Ascending aorta (tissue), 2 donors: Measurements from ENCODE around the gene ZNF615. TPM values are rescaled to one million over a fixed set of nuclear protein-coding genes. Genes with fewer than 3 reads are reported as not detected.

ENCODE experiments used
- DNase-seq, 2 donors: peaks; one replicate each; pipeline ENCODE4 v3.0.0-alpha.2; 2019; ENCODE audit warnings: low spot score in 2 of 2
- H3K27ac ChIP-seq, 2 donors: fragments of 200-600 bp; sonication (generic); one replicate each; pipeline ENCODE4 v1.5.1; 2016 to 2017; ENCODE audit warnings: mild to moderate bottlenecking in 1 of 2
- H3K27me3 ChIP-seq: fragments of 200-600 bp; sonication (generic); one replicate; pipeline ENCODE4 v1.5.1; 2017
- H3K36me3 ChIP-seq, 2 donors: fragments of 200-600 bp; sonication (generic); one replicate each; pipeline ENCODE4 v1.5.1; 2016
- H3K4me1 ChIP-seq, 2 donors: fragments of 200-600 bp; sonication (generic); one replicate each; pipeline ENCODE4 v1.5.1; 2016 to 2017; ENCODE audit warnings: mild to moderate bottlenecking in 1 of 2
- H3K4me3 ChIP-seq, 2 donors: fragments of 200-600 bp; sonication (generic); one replicate each; pipeline ENCODE4 v1.5.1; 2016 to 2017; ENCODE audit warnings: mild to moderate bottlenecking in 1 of 2
- H3K9me3 ChIP-seq, 2 donors: fragments of 200-600 bp; sonication (generic); one replicate each; pipeline ENCODE4 v1.5.1; 2016
- CTCF ChIP-seq, 3 experiments: fragments of 200-600 bp in 2 of 3; fragments of 450-650 bp in 1 of 3; sonication (generic) in 2 of 3; IDR thresholded peaks; one replicate each; pipeline ENCODE4 v1.5.1; 2016 to 2019; ENCODE audit warnings: antibody characterized with exemption in 3 of 3, mild to moderate bottlenecking in 1 of 3, moderate library complexity in 1 of 3
- intact Hi-C: fragments of 100-400 bp; cut with DNase I; formaldehyde crosslinking; loops from one replicate; pipeline ENCODE4 v1.15.1; 2023
- total RNA-seq: library from RNA; depleted of rRNA; stranded (reverse); fragments of >200 nt; gene quantifications from one replicate; pipeline ENCODE4 v1.1.0, GENCODE V29; 2016

The ZNF615 gene
- total RNA-seq, 1 donor from 2014 or later = 11.7 TPM

- peaks cover 24 to 56% of the 10 kb centered on the region in 2 donors for H3K9me3 ChIP-seq
- intact Hi-C loops = no loop called here
- peaks cover 13 to 23% of the 10 kb centered on the region in 2 donors for H3K36me3 ChIP-seq
- H3K27me3 ChIP-seq = no peaks in the 10 kb centered on the region
- DNase-seq = no peak
- no peak overlapping the region for H3K4me3 ChIP-seq
- H3K4me1 ChIP-seq = peaks cover 0 to 5% of the 10 kb centered on the region in 2 donors
- TF ChIP-seq CTCF (IDR thresholded peaks at IDR 0.05) = no peak
- H3K27ac ChIP-seq = no peak overlapping the region
Observed at GRCh38 chr19:52010674-52011073, 2.7 kb upstream of the ZNF615 start.

GRCh38 chr19:52007451-52007805, 583 bp downstream of the ZNF615 start:
- intact Hi-C loops = loop anchor here (10.0 kb wide), 1 partner anchor 303 kb away; no protein-coding TSS in a partner anchor
- no peaks in the 10 kb centered on the region for H3K27me3 ChIP-seq
- H3K27ac ChIP-seq = peak overlapping the region; percentile 73 to 83
- no peak for TF ChIP-seq CTCF (IDR thresholded peaks at IDR 0.05)
- H3K4me1 ChIP-seq = peaks cover 0 to 5% of the 10 kb centered on the region in 2 donors
- H3K4me3 ChIP-seq = peak overlapping the region; percentile 68 to 77
- peaks cover 19 to 22% of the 10 kb centered on the region in 2 donors for H3K36me3 ChIP-seq
- peaks cover 22 to 56% of the 10 kb centered on the region in 2 donors for H3K9me3 ChIP-seq
- no peak for DNase-seq

GRCh38 chr19:51994048-51994644, 13.9 kb downstream of the ZNF615 start:
- H3K27ac ChIP-seq = no peak overlapping the region
- peaks cover 85 to 99% of the 10 kb centered on the region in 2 donors for H3K9me3 ChIP-seq
- H3K4me3 ChIP-seq = no peak overlapping the region
- intact Hi-C loops = no loop called here
- no peaks in the 10 kb centered on the region for H3K27me3 ChIP-seq
- no peak for TF ChIP-seq CTCF (IDR thresholded peaks at IDR 0.05)
- H3K36me3 ChIP-seq = peaks cover 63 to 70% of the 10 kb centered on the region in 2 donors
- H3K4me1 ChIP-seq = no peaks in the 10 kb centered on the region
- DNase-seq = no peak

- DNase-seq = no peak
- Histone ChIP-seq H3K27ac (no peak overlapping the region), H3K9me3 (peaks cover 84 to 99% of the 10 kb centered on the region in 2 donors), H3K4me1 (no peaks in the 10 kb centered on the region), H3K4me3 (no peak overlapping the region), H3K36me3 (peaks cover 56 to 63% of the 10 kb centered on the region in 2 donors), H3K27me3 (no peaks in the 10 kb centered on the region)
- TF ChIP-seq CTCF (IDR thresholded peaks at IDR 0.05) = no peak
- intact Hi-C loops = no loop called here
Observed at GRCh38 chr19:51993422-51993821, 14.6 kb downstream of the ZNF615 start.

GRCh38 chr19:51986309-51987291, 21.4 kb downstream of the ZNF615 start, which contains the start of gene ZNF350:
Gene ZNF350 (minus strand): TSS chr19:51986840. CDS start chr19:51974360, 12,480 bp downstream.
- DNase-seq = peak; percentile 78 to 97
- TF ChIP-seq CTCF (IDR thresholded peaks at IDR 0.05) = no peak
- Histone ChIP-seq H3K9me3 (peaks cover 53 to 80% of the 10 kb centered on the region in 2 donors), H3K4me1 (peaks cover 0 to 5% of the 10 kb centered on the region in 2 donors), H3K27me3 (no peaks in the 10 kb centered on the region), H3K4me3 (peak within 1 kb of the TSS; percentile 57 to 78), H3K36me3 (peaks cover 4 to 20% of the 10 kb centered on the region in 2 donors), H3K27ac (peak within 1 kb of the TSS; percentile 57 to 71)
- intact Hi-C loops = loop anchor here (2.0 to 5.0 kb wide), 5 partner anchors 42 to 111 kb away; partner anchors contain the start of genes ZNF432, ZNF577, ZNF613 and ZNF614
